HG03521 (cell line): Measurements from ENCODE around the gene FGFR2.
"Not testable (repeated sequence)": the region's sequence is repeated elsewhere in the genome, so short reads cannot be mapped to it uniquely, and the experiment has no call there.

Experiments
- ATAC-seq: cut with Tn5 transposase; IDR thresholded peaks from one replicate; pipeline ENCODE4 v1.9.1; 2021; ENCODE audit warnings: mild to moderate bottlenecking, moderate library complexity; ENCODE audit not compliant: unreplicated experiment

Gene FGFR2

GRCh38 chr10:121526135-121526790 is 72.0 kb downstream of the FGFR2 start:
- no peak for ATAC-seq

DNA sequence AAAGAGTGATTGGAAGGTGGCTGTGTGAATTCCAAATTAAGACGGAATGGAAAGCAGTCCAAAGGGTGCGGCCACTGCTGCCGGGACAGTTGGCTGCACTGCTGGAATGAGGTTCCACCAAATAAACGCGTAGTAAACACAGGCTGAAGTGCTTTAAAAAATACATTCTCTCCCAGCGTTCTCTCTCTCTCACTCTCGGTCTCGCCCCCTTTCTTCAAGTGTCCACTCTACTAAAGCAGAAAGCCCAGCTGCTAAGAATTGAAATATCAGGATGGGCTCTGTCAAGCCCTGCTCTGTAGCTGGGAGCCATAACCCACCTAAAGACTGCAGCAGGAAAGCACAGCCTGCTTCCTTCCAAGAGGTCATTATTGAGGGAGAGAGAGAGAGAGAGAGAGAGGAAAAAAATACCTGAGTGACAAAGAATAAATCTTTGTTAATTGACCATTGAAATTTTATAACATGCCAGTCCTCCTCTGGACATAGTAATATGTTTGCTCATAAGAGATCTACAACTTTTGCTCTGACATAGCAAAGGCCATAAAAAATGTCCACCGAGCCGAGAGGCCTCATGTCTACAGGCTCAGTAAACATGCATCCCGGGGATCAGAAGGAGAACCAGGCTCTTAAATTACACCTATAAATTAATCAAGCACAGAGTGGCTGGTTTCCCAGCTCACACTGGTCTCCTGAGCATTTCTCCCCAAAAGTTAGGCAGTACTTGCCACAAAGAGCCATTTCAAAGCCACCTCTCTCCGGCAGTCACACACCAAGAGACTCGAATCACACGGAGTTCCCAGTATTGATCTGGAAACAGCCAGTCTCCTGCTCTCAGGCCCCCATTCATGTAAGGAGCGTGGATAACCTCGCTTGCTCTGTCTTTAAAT is 72.8 kb downstream of the FGFR2 start:
- ATAC-seq = no peak

DNA sequence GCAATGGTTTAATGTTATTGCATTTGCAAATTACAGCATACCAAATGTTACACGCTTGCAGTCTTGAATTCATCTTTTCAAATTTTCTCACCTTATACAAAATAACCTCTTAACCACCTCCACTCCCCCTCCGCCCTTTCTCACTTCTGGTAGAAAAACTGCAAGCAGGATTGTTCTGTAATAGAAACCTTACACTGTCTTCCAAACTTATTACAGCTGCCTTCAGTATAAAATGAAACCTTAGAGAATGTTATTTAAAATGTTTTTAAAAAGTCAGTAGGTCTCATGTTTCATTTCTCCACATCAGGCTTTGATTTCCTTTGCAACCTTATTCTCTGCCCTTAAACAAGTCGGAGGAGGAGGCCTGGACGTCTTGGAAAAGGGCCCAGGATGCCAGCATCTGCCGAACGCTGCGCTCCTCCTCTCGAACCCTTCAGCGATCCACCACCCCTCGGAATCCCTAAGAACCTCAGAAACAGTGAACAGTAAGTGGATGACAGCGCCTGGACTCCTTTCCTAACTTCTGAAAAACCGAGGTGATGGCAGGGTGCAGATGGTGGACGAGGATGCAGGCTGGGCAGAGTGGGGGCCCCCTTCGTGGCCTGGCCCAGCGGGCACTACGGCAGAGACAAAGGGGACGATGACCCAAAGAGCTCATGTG is 74.0 kb downstream of the FGFR2 start:
- no peak for ATAC-seq

DNA sequence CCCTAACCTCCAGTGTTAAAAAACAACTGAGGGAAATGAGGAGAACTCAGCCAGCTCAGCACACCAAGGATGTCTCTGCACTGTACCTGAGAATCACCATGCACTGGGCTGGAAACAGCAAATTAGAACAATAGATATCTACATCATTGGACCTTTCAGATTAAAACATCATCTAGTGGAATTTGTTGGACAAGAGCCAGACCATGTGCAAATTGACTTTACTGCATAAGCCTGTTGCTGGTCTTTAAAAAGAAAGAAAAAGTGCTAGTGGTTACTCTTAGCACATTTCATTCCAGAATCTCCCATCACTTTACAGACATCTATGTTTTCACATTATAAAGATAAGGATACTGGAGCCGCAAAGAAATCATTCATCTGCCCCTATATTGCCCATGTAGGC is 75.4 kb downstream of the FGFR2 start:
- no peak for ATAC-seq

DNA sequence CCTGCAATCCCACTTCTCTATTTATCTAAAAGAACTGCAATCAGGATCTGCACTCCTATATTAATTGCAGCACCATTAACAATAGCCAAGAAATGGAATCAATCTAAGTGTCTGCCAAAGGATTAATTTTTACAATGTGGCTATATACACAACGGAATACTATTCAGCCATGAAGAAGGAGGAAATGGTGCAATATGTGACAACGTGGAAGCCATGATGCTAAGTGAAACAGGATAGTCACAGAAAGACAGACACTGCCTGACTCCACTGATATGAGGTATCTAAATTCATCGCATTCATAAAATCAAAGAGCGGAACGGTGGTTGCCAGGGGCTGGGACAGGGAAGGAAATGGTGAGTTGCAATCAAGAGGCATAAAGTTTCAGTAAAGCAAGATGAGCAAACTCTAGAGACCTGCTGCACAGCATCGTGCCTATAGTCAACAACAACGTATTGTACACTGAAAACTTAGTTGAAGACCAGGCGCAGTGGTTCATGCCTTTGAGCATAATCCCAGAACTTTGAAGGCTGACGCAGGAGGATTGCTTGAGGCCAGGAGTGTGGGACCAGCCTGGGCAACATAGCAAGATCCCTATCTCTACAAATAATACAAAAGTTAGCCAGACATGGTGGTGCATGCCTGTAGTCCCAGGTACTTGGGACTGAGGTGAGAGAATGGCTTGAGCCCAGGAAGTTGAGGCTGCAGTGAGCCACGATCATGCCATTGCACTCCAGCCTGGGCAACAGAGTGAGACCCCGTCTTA is 76.3 kb downstream of the FGFR2 start:
- no peak for ATAC-seq

- ATAC-seq = not testable (repeated sequence)
Measured at GRCh38 chr10:121520526-121520925, 77.7 kb downstream of the FGFR2 start.

DNA sequence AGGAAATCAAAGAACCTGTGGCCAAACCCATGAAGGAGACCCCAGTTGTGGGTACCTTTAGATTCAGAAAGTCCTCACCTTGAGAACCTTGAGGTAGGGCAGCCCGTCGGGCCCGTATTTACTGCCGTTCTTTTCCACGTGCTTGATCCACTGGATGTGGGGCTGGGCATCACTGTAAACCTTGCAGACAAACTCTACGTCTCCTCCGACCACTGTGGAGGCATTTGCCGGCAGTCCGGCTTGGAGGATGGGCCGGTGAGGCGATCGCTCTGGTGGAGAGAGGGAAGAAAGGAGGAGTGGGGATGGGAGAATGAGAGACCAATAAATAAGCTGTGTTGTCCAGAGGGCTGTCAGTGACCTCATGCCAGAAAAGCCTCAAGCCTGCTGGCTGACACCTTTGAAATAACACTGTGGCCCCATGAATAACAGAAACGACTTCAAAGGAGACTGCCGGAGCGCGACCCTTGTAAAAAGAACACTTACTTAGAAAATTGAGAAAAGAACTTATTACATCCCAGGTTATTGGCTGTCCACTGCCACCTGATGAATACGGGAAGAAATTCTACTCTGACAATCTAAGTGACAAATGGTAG is 78.2 kb downstream of the FGFR2 start:
- ATAC-seq = no peak

DNA sequence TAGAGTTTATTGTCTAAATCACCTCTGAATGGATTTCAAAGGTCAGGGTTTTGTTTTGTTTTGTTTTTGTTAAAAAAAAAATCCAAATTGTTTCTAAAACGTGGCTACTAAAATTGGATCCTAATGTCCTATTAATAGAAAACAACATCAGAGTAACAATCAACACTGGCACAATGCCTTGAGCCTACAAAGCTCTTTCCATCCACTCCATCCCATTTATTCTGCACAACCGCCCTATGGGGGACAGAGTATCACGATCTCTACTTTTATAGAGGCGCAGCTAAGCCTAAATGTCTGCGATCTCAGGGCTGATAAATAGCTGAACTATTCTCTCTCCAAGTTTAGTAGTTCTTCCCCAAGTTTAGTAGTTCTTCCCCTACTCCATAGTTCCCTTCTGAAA is 78.8 kb downstream of the FGFR2 start:
- ATAC-seq = no peak

DNA sequence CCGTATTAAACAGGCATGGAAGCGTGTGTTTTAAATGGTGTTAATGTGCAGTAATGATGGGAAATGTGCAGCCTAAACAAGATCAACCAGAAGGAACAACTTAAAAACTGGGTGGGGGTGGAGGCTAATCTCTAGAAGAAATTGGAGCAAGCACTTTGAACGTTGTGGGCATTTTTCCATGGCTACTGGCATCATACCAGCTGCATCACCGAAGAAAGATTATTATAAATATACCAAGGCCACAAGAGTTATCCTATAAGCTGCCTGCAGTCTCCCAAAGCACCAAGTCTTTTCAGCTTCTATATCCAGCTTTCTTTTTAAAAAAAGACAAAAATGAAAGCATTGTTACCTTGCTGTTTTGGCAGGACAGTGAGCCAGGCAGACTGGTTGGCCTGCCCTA is 79.9 kb downstream of the FGFR2 start:
- ATAC-seq = no peak

GRCh38 chr10:121516093-121516865 is 82.0 kb downstream of the FGFR2 start:
- peak; percentile 78 for ATAC-seq

DNA sequence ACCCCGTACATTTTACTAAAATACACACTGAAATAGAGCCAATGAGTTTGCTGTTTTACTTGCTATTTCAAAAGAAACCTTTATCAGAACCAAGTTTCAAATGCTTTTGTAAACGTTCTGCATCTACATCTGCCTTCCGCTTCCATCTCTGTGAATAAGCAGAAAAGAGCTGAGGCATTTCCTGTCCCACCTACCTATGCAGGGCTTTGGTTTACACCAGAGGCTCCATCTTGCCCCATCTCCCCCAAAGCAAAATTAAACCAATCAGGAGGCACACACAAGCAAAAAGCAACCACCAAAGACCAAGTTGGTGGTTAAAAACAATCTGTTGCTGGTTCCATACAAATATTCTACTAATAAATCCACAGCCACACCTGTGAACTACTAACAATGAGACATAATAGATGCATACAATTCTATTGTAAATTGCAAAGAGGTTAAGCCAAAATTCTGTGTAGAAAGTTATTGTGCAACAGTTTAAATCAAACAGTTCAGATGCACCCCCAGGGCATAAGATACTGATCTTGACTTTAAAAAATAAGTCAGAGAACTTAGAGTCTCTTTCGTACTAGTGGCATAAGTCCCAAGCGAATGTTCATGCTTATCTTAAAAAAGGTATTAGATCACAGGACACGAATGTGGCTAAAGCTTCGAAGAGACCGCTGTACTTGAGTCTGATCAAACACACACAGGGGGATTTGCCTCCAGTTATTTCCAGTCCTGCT is 83.9 kb downstream of the FGFR2 start:
- no peak for ATAC-seq

- no peak for ATAC-seq
Measured at GRCh38 chr10:121511943-121512342, 86.3 kb downstream of the FGFR2 start.

DNA sequence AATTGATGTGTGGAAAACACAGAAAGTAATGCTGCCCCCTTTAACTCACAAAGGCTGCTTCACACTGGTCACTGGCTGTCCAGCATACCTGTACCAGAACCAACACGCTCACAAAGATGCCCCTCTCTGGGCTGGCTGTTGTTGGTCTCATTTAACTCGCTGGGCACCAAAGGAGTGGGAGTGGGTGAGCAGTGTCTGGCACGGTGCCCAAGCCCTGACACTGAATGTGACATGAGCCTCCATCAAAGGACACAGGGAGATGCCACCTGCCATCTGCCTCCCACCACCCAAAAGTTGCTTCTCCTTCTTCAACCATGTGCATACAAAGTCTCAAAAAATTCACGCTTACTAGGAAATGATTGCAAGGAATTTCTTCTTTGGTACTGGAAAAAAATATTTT is 86.8 kb downstream of the FGFR2 start:
- no peak for ATAC-seq

- no peak for ATAC-seq
Measured at GRCh38 chr10:121510201-121510771, 88.0 kb downstream of the FGFR2 start.

- no peak for ATAC-seq
Measured at GRCh38 chr10:121509796-121510195, 88.4 kb downstream of the FGFR2 start.

GRCh38 chr10:121509112-121509511 is 89.1 kb downstream of the FGFR2 start:
- no peak for ATAC-seq

GRCh38 chr10:121503587-121504051 is 94.6 kb downstream of the FGFR2 start:
- ATAC-seq = no peak

DNA sequence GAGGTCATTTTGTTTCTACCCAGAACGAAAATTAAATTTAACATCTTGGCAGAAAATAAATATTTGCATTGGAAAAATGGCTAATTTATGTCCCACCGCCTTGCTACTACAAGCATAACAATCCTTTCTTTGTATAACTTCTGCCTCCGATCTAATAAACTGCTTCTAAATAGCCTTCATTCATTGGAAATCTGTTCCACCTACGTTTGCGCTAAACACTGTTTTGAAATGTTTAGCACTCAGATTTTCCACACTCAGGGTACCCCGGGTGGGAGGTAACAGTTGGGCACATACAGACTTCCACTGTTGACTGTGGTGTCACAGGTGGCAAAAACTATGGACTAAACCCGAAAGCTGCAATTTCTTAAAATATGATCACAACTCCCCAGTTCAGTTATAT is 96.4 kb downstream of the FGFR2 start:
- no peak for ATAC-seq
